VCaP (cell line): ENCODE results near the gene UBA5.
"Not testable (repeated sequence)": the region's sequence is repeated elsewhere in the genome, so short reads cannot be mapped to it uniquely, and the experiment has no call there.

Experiments used
- H3K27ac ChIP-seq: fragments of 450-650 bp; 2 replicates; pipeline ENCODE4 v1.5.1; 2017
- CTCF ChIP-seq: fragments of 450-650 bp; conservative IDR thresholded peaks from 2 replicates; pipeline ENCODE4 v1.5.1; 2017; ENCODE audit warnings: mild to moderate bottlenecking, moderate library complexity

The UBA5 gene

GRCh38 chr3:132660052-132660810, at the start of gene UBA5:
TSS of gene UBA5 (plus strand) at chr3:132660329. CDS start at chr3:132660538, 209 bp downstream.
- peak within 1 kb of the TSS; percentile 94 for H3K27ac ChIP-seq
- no peak for TF ChIP-seq CTCF

- not testable (repeated sequence) for H3K27ac ChIP-seq
Observed at GRCh38 chr3:132615301-132615700, 44.8 kb upstream of the UBA5 start.

GRCh38 chr3:132615881-132616280, 44.2 kb upstream of the UBA5 start:
- H3K27ac ChIP-seq, result no peak overlapping the region
- TF ChIP-seq CTCF, result no peak

GRCh38 chr3:132616780-132617179, 43.3 kb upstream of the UBA5 start:
- no peak overlapping the region for H3K27ac ChIP-seq
- no peak for TF ChIP-seq CTCF

GRCh38 chr3:132622148-132622547, 38.0 kb upstream of the UBA5 start:
- peak overlapping the region; percentile 33; the same call in 1 of the 2 replicates for H3K27ac ChIP-seq
- no peak for TF ChIP-seq CTCF

GRCh38 chr3:132622761-132623160, 37.4 kb upstream of the UBA5 start:
- no peak for TF ChIP-seq CTCF
- peak overlapping the region; percentile 33 for H3K27ac ChIP-seq

GRCh38 chr3:132623646-132624045, 36.5 kb upstream of the UBA5 start:
- peak overlapping the region; percentile 33 for H3K27ac ChIP-seq
- TF ChIP-seq CTCF, result no peak

- no peak for TF ChIP-seq CTCF
- H3K27ac ChIP-seq, result no peak overlapping the region
Observed at GRCh38 chr3:132624790-132625189, 35.3 kb upstream of the UBA5 start.
